ENCODE measurements around the gene IGFBP6.
"Not testable (repeated sequence)": the region's sequence is repeated elsewhere in the genome, so short reads cannot be mapped to it uniquely, and the experiment has no call there.

The IGFBP6 gene

DNA sequence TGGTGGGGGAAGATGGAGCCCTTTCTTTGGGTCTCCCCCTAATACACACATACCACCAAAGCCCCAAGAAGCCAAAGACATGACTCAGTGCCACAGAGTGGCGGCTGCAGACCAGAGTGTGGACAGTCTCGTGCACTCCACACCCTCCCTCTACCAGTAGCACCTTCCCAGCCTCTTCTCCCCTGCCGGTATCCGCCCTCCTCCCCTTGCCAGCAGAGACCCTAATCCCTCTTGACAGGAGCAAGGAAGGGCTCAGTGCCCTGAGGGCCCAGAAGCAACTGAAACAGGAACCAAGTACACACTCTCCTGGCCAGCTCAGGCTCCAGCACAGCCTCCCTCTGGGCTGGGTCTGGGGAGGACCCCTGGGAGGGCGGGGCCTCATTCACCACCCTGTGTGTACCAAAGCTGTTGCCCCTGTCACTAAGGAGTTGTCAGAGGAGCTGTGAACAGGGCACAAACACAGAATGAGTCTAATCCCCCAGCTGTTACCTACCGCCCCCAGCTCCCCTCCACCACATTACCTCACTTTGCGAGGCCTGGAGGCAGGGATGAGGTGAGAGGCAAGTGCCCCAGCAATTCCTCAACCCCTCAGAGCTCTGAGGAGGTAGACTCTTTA lies 26.5 kb upstream of the IGFBP6 start:
- no peak for DNase-seq (ENCODE audit: low spot score)

DNA sequence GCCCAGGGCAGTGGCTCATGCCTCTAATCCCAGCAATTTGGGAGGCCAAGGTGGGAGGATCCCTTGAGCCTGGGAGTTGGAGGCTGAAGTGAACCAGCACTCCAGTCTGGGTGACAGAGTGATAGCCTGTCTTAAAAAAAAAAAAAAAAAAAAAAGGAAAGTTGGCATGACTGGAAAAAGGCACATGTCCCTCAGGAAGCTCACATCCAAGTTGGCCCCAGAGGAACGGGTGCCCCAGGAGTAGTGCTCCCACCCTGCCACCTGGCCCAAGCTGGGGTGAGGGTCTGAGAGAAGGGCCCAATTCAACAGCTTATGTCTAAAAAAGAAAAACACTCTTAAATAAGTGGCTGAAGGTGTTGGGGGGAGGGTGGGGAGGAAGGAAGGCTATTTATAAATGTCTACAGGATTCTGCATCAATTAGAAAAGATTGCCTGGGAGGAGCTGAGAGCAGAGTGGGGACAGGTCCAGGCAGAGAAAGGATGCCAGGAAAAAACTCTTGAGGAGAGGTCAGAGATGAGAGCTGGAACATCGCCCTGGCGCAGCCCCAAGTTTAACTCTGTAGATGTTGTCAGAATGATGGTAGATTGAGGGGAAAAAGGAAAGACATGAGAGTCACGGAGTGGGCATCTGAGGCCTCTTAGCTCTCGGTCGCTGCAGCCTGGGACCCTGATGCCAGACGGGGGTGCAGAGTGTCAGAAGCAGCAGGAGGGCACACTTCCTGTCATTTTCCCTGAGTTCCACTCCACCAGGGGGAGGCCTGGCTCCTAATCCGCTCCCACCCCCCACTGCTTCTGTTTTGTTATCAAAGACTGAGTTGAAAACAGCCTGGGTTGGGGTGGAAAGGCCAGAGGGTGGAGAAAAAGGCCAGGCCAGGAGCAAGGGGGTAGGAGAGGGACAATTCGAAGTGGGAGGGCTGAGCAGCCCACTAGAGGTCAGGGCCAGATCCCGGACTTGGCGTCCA lies 25.6 kb upstream of the IGFBP6 start:
- DNase-seq (ENCODE audit: low spot score), result no peak

DNA sequence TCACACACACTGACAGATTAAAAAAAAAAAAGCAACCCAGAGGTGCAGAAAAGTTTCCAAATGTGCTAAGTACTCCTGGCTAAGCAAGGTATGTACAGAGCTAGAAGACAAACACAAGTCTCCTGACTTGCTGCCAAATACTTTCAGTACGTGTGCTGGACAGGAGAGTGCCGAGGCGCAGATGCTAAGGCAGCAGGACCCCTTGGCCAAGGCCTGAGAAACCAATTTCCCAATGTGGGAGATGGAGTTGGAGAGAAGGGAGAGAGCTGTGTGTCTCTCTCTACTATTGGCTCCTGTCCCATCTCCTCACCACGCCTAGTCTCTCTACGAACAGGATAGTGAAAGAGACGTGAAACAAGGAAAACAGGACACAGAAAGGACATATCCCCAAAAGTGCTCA lies 23.6 kb upstream of the IGFBP6 start:
- DNase-seq (ENCODE audit: low spot score), result no peak

DNA sequence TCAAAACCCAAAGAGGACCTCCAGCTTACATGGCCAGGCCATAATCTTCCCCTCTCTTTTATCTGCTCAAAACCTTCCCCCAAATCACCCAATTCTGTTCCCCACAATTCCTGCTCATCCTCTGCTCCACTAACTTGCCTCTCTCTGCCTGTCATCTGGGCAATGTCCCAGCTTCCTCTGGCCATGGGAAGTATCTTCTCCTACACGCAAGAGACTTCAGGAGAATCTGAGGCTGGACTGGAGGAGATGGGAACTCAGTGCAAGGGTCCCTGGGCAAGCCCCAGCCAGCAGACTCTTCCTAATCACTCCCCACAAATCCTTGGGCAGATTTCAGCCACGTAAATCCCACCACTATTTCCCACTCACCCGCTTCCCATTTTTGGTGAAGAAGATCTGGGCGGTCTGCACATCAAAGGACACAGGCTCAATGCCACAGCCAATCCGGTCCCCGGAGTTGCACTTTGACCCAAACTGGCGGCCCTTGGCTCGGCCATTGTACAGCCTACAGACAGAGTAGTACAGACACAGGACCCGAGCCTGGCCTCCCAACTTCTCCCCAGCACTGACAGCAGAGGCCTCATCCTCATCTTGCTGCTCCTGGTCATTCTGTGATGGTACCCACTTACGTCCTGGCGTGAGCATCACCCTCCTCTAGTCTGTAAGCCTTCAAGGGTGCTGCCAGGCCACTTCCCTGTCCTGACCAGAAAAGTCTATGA lies 23.0 kb upstream of the IGFBP6 start:
- DNase-seq (ENCODE audit: low spot score), result no peak

DNA sequence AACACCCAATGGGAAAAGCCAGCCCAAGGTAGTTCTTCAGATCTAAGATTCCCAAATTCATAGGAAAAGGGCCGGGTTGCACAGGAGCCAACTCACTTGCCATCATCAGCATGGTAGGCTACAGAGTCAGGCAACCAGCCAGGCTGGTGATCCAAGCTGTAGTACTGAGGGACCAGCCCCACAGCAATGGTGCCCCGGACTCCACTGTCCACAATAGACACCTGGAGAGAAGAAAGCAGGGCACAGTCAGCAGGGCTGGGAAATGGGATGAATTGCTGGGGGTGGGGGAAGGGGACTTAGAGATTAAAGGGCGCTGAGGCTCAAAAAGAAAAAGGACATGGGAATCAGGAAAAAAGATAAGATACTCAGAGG lies 22.5 kb upstream of the IGFBP6 start:
- no peak for DNase-seq (ENCODE audit: low spot score)

DNA sequence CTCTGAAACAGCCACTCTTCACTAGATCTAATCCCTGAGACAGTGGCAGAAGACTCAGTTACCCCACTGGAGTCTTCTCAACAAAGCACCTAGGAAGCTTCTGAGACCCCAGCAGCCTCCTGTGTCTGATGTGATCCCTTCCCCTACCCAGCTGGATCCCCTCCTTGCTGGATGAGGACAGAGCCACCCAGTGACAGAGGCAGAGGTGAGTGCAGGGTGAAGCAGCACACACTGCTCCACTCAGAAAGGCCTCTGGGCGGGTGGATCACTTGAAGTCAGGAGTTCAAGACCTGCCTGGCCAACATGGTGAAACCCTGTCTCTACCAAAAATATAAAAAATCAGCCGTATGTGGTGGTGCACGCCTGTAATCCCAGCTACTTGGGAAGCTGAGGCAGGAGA lies 21.0 kb upstream of the IGFBP6 start:
- no peak for DNase-seq (ENCODE audit: low spot score)

DNA sequence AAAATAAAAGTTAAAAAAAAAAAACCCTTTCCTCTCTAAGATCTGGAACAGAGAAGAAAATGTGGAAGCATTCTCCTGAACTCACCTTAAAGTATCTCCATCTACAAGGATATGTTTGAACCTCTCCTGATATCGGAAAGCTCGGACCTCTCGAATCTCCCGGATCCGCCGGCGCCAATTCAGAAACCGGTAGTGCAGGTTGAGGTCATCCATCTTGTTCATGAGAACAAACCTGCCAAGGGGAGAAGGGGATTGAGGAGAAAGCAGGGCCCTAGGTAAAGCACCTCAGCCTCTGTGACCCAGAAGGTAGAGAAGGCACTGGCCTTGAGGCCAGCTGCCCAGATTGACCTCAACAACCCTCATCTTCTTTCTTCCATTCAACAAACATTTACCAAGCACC lies 20.4 kb upstream of the IGFBP6 start:
- no peak for DNase-seq (ENCODE audit: low spot score)

DNA sequence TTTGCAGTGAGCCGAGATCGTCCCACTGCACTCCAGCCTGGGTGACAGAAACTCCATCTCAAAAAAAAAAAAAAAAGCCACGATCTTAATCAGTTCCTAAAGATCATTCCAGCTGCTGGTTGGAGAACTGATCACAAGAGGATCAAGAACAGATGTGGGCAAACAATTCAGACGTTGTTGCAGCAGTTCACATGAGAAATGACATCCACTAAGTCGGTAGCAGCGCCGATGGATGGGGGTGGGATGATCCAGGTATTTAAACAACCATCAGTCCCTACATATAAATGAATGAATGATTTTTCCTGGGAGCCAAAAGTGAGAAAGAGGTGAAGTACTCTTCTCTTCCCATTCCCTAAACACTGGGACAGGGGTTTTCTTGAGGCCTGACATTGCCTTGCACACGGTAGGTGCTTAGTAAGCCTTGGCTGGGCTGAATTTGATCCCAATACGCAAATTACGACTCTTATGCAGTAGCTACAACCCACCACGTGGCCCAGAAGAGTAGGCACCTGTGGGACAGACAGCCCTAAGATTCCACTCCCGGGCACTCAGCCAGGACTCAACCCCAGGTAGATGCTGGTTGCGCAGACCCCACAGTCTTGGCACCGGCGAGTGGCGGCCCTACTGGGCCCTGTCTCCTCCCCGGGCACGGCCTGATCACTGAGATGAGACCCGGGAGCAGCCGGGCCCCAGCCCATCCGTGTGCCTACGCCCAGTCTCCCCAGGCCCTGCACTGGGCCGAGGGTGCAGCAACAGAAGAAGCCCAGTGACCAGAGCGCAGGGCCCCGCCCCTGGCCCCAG lies 18.8 kb upstream of the IGFBP6 start:
- DNase-seq (ENCODE audit: low spot score), result no peak

DNA sequence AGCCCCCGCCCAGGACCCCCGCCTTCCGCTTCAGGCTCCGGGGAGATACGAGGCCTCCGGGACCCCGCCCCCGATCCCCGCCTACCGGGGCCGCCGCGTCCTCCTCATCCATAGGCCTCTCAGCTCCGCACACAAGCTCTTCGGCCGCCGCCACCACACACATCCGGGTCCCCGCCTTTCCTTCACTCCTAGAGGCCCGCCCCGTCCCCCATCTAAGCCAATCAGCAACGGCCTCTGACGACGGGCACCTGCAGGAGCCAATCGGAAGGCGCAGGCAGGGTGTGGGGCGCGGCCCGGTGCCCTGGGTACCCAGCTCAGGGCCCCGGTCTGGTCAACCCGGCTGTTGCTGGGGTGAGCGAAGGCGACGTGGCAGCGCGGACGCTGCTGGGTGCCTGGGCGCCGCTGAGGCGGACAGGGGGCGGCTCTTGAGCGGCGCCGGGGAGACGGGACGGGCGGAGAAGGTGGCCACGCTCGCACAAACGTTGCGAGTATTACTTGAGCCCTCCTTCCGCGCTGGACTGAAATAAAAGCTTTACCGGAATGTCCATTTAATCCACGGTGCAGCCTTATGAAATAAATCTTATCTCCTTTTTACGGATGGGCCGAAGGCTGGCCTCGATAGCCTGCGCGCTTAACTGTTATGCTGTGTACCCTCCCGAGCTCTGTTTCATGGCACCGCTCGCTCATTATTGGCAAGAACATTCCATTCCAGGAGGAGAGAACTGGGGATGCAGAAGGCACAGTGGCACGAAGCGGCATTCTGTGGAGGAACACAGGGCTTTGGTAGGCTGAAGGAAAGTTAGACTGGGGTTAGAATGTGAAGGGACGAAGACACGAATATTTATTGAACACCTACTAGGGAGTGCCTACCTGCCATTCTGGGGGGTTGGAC lies 18.0 kb upstream of the IGFBP6 start, which contains the start of gene SPRYD3:
Gene SPRYD3, minus strand, starts transcription at position 165 of the 892 bp plus-strand sequence. Its CDS starts 57 bp downstream, at position 108.
- DNase-seq (ENCODE audit: low spot score), result peak; percentile 94

DNA sequence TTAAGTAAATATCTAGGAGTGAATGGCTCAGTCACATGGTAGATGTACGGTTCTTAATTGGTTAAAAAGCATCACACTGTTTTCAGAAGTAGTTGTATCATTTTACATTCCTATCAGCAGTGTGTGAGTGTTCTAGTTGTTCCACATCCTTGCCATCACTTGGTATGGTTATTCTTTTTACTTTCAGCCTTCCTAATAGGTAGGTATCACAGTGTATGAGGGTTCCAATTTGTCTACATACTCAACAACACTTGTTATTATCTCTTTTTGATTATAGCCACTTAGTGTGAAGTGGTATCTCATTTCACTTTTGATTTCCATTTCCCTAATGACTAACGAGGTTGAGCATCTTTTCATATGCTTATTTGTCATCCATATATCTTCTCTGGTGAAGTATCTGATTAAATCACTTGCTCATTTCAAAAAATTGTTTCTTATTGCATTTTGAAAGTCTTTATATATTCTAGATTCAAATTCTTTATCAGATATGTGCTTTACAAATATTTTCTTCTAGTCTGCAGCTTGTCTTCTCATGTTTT lies 14.8 kb upstream of the IGFBP6 start:
- no peak for DNase-seq (ENCODE audit: low spot score)

DNA sequence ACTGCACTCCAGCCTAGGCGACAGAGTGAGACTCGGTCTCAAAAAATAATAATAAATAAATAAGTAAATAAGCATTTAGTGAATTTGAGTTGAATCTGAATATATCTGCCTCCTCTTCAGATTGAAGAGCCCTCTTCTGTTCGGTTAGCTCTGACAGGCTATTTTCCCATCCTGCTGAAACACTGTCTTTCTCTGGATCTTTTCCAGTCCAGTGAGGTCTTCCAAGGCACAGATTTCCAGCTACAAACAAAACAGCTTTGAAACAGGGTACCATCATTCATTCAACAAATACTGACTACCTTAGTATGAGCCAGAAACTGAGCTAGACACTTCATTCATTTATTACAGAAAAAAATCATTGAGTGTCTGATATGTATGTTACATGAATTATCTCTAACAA lies 11.1 kb upstream of the IGFBP6 start:
- no peak for DNase-seq (ENCODE audit: low spot score)

DNA sequence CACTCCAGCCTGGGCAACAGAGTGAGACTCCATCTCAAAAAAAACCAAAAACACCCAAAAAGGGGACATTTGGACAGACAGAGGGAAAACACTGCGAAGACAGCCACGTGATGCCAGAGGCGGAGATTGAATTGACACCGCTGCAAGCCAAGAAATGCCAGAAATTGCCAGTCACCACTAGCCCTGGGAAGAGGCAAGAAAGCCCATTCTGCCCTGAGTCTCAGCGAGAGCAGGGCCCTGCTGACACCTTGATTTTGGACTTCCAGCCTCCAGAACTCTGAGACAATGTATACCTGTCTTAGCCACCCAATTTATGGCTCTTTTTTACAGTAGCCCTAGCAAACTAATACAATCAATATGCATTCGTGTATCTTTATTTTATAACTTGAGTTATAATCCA lies 7.4 kb upstream of the IGFBP6 start:
- DNase-seq (ENCODE audit: low spot score), result no peak

DNA sequence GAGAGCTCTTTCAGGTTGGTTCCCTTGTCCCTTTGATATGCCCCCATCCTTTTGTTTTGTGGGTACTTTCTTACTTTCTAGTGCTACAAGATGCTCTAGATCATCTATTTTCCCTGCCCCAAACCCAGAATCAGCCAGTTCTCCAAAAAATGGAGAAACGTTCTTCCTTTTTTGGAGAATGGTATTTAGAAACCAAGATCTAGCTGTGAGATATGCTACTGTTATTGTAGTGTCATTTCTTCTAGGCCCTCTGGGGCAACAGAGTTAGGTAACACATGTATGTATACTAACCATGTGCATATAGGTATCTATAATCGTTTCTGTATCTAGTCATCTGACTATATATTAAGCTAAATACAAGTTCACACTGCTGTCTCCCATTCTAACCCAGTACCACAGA lies 6.9 kb upstream of the IGFBP6 start:
- DNase-seq (ENCODE audit: low spot score), result no peak

DNA sequence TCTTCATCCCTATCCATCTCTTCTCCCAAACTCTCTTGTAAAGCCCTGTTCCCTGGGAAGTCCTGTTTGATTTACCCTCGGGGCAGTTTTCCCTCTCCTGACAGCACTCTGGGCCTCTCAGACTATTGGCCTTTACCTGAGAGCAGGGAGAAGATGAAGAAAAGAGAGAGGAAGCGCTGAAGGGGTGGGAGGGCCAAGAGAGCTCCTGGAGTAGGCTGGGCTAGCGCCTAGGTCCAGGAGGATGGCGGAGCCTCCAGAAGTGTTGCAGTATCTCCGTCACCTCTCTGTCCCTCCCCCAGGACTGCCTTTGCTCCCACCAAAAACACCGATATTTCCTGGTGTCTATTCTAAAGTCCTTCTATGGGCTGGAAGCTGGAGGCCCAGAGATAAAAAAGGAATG lies 5.7 kb upstream of the IGFBP6 start:
- no peak for DNase-seq (ENCODE audit: low spot score)

DNA sequence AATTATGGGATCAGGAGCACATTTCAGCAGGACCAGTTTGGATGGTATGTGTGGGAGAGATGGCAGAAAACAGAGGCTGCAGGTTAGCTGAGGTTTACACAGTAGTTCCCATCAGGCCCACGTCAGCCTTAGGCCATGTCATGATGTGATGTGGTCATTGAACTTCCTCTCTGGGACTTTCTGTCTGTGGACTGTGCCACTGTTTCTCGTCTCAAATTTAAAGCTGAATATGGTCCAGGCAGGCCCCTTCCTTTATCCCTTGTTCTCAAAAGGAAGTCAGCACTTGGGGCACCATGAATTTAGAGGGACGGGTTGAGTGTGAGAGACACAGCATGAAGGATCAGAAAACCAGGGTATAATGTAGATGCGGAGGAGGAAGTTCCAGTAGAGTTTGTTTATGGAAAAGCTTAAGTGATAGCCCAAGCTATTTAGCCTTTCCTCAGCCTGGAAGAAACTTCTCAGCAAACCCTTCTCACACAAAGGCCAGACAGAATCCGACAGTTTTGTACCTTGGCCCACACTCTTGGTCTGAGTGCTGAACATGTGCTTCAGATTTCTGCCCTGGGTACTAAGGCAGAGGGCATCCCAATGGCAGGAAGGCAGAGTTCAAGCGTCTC lies 3.6 kb upstream of the IGFBP6 start:
- DNase-seq (ENCODE audit: low spot score), result no peak

DNA sequence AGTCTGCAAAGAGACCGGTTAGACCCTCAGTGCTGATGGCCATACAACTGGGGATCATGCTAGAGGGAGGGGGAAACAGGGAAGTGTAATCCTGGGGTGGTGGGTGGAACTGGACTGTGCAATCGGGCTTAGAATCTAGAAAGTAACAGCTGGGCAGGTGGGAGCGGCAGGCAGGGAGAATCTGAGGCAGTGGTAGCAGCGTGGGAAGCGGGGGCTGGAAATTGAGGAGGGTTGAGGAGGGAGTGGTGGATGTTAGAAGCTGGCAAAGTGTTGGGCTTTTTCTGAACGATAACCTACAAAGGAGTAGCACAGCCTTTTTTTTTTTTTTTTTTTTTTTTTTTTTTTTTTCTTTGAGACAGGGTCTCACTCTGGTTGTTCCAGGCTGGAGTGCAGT lies 3.1 kb upstream of the IGFBP6 start:
- no peak for DNase-seq (ENCODE audit: low spot score)

DNA sequence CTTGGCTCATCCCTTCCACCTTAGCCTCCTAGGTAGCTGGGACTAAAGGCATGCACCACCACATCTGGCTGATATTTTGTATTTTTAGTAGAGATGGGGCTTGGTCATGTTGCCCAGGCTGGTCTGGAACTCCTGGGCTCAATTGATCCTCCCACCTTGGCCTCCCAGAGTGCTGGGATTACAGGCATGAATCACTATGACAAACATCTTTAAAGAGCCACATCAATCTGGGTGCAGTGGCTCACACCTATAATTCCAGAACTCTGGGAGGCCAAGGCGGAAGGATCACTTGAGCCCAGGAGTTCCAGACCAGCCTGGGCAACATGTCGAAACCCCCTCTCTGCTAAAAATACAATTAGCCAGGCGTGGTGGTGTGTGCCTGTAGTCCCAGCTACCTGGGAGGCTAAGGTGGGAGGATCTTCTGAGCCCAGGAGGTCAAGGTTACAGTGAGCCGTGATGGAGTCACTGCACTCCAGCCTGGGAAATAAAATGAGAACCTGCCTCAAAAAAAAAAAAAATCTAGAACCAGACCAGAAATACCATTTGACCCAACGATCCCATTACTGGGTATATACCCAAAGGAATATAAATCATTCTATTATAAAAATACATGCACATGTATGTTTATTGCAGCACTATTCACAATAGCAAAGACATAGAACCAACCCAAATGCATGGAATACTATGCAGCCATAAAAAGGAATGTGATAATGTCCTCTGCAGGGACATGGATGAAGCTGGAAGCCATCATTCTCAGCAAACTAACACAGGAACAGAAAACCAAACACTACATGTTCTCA lies 2.5 kb upstream of the IGFBP6 start:
- not testable (repeated sequence) for DNase-seq (ENCODE audit: low spot score)

DNA sequence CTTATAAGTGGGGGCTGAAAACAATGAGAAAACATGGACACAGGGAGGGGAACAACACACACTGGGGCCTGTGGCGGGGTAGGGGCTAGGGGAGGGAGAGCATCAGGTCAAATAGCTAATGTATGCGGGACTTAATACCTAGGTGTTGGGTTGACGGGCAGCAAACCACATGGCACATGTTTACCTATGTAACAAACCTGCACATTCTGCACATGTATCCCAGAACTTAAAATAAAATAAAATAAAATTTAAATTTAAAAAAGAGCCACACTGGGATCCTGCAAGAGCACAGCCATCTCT lies 1.9 kb upstream of the IGFBP6 start:
- not testable (repeated sequence) for DNase-seq (ENCODE audit: low spot score)

DNA sequence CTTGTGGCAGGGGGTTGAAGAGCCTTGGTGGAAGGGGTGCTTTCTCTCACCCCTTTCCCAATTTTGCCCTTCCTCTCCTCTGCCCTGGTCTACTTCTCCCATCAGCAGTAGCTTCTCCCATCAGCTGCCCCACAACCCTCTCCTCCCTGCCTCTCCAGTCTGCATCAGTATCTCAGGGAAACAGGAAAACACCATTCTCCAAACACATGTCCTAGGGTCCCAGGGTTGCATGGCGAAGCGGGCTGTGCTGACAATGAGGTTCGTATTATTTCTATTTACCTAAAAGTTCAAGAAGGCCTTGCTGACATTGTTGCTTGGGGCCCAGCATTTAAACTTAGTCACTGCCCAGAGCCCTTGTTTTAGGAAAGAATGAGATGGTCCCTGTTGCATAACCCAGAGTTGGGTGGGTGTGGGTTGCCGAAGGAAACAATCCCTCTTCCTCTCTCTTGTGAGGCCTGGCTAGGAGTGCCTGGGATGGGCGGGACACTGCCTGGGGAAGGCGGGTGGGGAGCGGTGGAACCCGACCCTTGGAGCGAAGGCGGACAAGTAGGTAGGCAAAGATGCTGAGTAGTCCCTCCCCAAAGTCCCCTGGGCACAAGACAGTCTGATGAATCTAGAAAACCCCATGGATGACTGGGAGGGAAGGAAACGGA lies 1.3 kb upstream of the IGFBP6 start:
- DNase-seq (ENCODE audit: low spot score), result no peak
